Measurements from ENCODE around the gene FZR1. TPM values are rescaled to one million over a fixed set of nuclear protein-coding genes. Genes with fewer than 3 reads are reported as not detected.

Gene FZR1
- total RNA-seq, 1 donor from 2014 or later = 28.1 TPM

DNA sequence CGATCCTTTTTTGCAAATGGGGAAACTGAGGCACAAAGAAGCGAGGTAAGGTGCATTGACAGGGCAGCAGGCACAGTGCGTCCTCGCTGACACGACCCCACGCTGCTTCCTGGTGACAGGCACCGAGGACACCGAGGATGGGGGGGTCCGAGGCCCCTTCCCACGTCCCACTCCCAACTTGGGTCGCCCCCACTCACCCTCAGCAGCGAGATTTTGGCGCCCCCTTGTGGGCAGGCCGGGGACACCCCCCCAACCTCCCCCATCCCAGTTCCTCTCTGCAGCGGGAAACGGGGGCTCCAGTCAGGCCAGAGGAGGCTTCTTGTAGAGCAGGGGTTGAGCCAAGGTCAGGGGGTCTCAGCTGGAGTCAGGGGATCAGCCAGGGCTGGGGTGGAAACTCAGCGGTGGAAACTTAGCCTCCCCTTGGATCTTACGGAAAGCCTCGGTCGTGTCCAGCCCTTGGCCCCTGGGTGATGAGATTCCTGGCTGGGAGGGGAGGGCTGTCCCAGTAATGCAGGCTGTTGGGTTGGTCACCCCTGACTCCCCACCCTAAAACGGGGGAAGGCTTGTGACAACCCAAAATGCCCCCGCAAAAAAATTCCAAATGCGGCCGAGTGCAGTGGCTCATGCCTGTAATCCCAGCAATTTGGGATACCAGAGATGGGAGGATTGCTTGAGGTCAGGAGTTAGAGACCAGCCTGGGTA is 34.0 kb upstream of the FZR1 start:
- no peak for DNase-seq (ENCODE audit: low spot score)

DNA sequence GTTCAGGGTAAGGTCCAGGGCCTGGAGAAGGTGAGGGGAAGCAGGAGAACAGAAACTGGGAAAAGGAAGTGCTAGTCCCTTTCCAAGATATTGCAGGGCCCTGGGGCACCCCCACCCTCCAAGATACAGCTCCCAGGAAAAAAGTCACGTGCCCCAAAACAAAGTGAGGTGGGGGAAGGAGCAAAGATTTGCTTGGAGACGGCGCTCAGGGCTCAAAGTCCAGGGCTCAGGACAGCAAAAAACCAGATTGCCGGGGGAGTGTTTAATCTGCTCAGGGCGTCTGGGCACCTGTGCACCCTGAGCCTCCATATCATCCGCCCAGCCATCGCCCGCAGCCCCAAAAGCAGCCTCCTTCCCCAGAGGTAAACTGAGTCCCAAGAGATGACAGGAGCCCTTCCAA is 32.1 kb upstream of the FZR1 start:
- DNase-seq (ENCODE audit: low spot score) = no peak

DNA sequence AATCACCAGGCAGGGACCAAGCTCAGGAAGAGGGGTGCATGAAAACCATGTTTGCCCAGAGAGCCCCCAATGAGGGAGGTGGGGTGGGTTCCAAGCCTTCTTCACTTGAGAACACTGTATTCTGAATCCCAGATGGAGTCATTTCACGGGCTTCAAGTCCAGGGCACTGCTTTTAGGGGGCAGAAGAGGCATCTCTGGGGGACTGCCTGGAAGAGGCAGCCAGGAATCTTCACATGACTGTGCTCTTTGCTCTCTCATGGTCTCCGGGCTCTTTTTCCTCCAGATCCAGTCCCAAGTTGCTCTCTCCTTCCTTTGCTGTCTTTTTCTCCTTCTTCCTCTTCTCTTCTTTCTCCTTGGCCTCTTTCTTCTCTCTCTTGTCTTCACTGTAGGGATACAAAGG is 31.5 kb upstream of the FZR1 start:
- no peak for DNase-seq (ENCODE audit: low spot score)

DNA sequence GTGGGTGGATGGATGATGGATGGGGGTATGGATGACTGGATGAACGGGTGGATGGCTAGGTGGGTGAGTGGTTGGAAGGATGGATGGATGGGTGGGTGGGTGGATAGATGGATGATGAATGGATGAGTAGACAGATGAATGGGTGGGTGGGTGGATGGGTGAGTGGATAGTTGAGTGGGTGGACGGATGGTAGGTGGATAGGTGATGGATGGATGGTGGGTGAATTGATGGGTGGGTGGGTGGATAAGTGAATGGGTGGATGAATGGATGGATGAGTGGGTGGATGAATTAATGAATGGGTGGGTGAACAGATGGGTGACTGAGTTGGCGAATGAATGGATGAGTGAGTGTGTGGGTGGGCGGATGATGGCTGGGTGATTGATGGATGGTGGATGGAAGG is 30.7 kb upstream of the FZR1 start:
- DNase-seq (ENCODE audit: low spot score) = no peak

DNA sequence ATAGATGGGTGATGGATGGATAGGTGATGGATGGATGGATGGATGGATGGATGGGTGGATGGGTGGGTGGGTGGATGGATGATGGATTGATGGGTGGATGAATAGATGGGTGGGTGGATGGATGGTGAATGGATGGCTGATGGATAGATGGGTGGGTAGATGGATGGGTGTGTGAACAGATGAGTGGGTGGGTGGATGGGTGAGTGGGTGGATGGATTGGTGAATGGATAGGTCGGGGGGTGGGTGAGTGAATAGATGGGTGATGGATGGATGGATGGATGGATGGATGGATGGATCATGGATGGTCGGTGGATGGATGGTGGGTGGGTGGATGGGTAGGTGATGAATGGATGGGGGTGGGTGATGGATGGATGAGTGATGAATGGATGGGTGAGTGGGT is 29.3 kb upstream of the FZR1 start:
- no peak for DNase-seq (ENCODE audit: low spot score)

DNA sequence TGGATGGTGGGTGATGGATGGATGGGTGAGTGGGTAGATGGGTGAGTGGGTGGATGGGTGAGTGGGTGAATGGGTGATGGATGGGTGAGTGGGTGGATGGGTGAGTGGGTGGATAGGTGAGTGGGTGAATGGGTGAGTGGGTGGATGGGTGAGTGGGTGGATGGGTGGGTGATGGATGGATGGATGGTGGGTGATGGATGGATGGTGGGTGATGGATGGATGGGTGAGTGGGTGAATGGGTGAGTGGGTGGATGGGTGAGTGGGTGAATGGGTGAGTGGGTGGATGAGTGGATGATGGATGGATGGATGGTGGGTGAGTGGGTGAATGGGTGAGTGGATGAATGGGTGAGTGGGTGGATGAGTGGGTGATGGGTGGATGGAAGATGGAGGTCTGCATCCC is 28.6 kb upstream of the FZR1 start:
- no peak for DNase-seq (ENCODE audit: low spot score)

DNA sequence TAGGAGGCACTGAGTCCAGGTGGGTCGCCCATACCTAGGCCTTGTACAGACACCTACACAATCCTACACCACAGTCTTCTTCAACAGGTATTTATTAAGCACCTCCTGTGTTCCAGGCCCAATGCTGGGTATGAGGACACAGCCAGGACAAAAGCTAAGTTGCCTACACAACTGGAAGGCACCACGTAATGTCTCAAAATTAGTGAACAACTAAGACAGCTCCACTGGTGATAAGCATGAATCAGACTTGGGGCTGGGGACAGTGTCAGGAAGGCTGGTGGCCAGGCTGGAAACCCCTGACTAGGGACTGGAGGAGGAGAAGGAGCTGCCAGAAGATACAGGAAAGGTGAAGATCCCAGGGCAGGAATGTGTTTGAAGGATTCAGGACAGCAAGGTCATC is 28.2 kb upstream of the FZR1 start:
- no peak for DNase-seq (ENCODE audit: low spot score)

DNA sequence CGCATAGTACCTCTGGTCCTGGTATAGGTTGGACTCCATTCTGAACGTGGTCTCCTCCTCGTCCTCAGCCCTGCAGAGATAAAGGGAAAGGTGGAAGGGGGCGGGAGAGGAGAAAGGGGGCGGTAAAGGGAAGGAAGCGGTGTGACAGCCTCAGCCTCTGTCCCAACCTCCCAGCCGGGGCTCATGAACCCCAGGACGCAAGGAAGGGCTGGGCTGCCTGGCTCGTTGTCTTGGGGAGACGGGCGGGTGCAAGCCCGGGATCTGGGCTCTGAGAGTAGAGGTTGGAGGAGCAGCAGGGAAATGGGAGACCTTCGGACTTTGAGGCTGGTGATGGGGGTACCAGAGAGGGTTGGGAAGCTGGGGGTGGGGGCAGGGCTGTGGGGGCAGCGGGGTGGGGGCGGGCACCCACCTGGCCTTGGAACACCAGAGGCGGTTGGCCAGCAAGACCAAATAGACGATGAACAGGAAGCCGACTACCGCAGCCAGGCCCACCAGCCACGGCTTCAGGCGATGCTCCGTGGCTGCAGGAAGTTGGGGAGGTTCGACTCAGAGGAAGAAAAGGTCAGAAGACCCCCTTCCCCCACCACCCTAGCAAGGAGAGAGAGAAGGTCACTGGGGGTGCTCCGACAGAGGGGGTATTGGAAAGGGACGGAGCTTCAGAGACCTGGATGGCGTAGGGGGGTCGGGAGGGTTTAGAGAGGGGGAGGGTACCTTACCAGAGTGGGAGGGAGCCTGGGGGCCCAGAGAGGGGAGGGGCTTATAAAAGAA is 27.5 kb upstream of the FZR1 start:
- DNase-seq (ENCODE audit: low spot score) = no peak

DNA sequence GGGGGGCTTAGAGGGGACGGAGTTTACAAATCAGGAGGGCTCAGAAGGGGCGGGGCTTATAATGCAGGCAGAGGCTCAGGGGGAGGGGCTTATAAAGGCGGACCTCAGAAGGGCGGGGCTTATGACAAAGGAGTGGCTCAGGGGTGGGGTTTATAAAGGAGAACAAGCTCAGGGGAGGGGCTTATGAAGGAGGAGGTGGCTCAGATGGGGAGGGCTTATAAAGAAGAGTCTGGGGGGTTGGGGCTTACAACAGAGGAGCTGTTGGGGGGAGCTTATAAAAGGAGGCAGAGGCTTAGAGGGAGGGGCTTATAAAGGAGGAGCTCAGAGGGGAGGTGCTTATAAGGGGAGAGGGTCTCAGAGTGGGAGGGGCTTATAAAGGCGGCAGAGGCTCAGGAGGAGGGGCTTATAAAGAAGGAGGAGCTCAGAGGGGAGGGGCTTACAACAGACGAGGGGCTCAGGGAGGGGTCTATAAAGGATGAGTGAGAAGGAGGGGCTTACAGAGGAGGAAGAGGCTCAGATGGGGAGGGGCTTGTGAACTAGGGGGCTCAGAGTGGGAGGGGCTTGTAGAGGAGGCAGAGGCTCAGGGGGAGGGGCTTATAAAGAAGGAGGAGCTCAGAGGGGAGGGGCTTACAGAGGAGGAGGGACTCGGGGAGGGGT is 26.8 kb upstream of the FZR1 start:
- no peak for DNase-seq (ENCODE audit: low spot score)

DNA sequence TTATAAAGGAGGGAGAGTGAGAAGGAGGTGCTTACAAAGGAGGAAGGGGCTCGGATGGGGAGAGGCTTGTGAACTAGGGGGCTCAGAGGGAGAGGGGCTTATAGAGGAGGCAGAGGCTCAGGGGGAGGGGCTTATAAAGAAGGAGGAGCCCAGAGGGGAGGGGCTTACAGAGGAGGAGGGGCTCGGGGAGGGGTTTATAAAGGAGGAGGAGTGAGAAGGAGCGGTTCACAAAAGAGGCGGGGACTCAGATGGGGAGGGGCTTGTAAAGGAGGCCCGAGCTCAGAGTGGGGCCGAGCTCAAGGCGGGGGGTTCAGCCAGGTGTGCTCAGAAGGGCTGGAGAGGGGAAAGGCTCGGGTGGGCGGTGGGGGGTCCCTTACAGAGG is 26.3 kb upstream of the FZR1 start:
- no peak for DNase-seq (ENCODE audit: low spot score)

DNA sequence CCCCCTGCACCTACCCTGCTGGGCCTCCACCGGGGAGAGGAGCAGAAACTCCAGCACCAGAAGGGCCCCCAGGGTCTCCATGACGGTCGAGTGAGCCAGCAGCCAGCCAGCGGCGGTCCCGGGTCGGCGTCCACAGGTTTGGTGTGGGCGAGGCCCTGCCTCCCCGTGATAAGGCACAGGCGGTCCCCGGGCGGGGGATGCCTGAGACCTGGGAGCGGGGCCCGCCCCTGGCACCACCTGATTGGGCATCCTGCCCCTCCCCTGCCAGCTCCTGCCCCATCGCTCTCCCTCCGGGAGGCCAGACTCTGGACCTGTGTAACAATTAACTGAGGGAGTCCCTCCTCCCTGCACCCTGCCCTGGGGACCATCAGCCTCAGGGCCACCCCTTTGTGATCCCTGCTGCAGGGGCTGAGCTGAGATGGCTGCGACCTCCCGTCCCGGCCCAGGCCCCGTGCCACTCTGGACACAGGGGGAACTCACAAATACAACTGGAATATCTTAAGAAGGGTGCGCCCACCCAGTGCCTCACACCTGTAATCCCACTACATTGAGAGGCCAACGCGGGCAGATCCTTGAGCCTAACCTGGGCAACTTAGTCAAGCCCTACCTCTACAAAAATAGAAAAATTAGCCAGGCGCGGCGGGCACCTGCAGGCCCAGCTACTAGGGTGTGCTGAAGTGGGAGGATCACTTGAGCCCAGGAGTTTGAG is 25.6 kb upstream of the FZR1 start, which contains the start of gene SMIM24:
SMIM24 (minus strand) TSS at position 143 of the 709 bp plus-strand sequence; CDS start at position 81, 62 bp downstream.
- DNase-seq (ENCODE audit: low spot score) = no peak

DNA sequence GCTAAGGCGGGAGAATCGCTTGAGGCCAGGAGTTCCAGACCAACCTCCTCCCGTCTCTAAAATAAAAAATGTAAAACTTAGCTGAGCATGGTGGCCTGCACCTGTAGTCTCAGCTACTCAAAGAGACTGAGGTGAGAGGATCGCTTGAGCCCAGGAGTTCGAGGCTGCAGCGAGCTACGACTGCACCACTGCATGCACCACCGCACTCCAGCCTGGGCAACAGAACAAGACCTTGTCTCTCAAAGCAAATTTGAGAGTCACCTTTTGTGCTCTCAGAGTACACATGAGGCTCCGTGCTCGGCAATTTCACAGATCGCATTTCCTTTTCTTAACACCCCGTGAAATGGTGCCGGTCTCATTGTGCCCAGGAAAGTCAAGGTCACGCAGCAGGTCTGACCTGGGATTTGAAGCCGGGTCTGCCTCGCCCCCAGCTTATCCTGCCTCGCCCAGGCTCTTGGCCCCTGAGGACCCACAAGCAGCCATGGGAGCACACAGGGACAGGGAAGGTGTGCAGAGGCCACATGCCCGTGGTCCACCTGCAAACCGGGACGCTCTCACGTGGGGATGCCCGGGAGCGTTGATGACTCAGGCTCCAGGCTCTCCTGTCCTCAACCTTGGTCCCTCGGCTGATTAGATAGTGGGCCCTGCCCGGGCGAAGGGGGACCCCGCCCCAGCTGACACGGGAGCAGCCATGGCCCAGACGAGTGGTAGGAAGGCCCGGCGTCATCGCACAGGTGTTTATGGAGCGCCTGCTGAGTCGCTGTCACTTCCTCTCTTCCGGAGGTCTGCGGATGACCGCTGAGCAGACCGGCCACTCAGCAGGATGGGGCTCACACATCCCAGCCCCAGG is 24.6 kb upstream of the FZR1 start:
- DNase-seq (ENCODE audit: low spot score) = no peak

DNA sequence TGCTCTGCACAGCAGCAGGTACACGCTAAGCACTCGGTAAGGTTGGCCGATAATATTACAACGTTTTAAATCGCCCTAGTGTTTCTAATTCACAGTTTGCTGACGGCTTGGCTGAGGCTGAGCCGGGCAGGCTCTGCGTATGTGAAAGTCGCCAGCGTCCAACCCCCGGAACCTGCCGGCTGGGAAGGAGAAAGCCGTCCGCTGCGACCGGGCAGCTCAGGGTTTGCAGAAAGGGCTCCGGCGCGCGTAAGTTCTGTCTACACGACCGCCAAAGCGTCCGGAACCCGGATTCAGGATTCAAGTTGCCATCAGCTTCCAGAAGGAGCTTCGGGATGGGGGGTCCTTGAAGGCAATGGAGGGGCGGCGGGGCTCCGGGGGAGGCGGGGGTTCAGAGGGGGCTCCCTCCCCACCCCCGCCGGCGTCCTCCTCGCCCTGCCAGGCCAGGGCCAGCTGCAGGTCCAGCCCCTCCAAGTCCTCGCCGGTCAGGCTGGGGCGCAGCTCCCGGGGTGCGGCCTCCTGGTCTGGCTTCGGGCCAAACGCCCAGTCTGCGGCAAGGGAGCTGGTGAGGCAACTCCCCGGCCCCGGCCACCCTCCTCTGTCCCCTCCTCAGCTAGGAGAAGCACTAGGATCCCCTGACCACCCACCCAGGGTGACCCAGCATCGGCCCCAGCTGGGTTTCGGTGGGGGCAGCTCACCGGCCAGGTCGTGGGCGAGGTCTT is 23.4 kb upstream of the FZR1 start:
- DNase-seq (ENCODE audit: low spot score) = no peak

DNA sequence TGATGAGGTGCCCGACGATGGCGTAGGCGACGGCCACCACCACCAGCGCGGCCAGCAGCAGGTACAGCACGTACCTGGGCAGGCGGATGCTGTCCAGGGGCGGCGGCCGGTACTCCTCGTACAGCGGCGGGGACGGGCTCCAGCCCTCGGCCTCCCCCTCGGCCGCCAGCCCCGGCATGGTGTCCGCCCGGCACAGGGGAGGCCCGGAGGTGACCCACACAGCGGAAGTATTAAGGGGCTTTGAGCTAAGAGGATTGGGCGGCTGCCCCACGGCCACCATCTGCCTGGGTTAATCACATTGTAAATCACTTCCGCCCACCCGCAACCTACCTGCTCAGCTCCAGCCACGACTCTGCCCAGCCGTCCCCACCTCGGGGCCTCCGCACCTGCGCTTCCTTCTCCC is 22.9 kb upstream of the FZR1 start, which contains the start of gene SMIM44:
SMIM44 (minus strand) TSS at position 216 of the 403 bp plus-strand sequence; CDS start at position 178, 38 bp downstream.
- no peak for DNase-seq (ENCODE audit: low spot score)

DNA sequence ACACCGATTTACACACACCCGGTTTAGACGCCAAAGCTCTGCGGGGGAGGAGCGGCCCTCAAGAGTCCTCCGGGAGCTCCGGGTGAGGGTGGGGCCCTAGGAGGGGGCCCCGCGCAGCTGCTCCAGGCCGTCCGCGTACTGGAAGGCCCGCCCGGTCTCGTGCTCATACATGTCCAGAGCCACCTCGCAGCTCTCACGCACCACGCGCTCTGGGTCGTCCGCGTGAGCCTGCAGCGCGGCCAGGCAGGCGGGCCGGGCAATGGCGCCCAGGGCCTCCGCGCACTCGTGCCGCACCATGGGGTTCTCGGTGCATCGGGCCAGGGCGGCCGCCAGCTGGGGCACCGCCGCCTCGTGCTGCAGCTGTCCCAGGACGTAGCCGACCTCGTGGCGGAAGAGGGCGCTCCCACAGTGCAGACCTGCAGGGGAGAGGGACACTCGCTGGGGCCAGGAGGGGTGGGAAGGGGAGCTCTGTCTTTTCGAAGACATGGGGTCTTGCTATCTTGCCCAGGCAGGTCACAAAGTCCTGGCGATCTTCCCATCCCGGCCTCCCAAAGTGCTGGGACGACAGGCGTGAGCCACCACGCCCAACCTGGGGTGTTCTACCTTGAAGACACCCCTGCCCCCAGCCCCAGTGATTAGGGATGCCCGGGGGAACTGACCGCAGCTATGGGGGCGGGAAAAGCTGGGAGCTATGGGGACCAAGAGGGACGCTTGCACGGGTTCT is 14.6 kb upstream of the FZR1 start:
- no peak for DNase-seq (ENCODE audit: low spot score)

DNA sequence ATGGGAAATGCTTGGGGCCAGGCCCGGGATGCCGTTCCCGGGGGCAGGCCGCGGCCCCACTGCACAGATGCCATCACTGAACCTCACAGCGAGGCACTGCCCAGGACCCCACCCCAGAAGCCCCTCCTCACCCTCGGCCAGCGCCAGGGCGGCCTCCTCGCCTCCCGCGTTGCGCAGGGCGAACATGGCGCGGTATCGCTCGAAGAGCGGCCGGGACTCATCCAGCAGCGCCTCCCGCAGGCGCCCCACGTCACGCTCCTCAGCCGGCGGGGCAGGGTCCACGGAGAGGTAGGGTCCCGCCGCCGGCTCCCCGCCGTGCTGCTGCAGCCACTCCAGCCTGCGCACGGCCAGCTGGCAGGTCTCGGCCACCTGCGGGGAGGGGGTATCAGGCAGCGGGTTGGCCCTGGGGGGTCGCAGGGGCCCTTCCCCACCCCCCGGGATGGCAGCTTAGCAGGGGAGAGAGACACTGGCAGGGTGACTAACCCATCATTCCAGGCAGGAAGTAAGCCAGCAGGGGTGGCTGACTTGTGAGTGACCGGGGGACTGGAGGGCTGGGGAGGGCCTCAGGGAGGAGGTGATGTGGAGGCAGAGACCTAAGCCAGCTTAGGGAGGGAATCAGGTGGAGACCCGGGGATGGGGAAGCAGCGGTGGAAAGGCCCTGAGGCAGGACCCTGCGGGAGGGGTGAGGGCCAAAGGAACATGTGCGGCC is 13.8 kb upstream of the FZR1 start:
- DNase-seq (ENCODE audit: low spot score) = no peak

DNA sequence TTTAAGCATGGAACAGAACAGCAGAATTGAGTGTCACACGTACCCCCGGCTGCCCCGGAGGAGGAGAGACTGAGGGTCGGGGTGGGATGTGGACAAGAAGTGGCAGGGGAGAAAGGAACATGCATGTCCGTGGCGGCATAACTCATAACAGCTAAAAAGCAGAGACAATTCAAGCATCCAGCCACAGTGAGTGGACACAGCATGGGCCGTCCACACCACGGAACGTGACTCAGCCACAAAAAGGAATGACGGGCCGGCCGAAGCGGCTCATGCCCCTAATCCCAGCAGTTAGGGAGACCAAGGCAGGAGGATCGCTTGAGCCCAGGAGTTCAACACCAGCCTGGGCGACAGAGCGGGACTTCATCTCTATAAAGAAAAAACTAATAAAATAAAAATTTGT is 13.2 kb upstream of the FZR1 start:
- no peak for DNase-seq (ENCODE audit: low spot score)

DNA sequence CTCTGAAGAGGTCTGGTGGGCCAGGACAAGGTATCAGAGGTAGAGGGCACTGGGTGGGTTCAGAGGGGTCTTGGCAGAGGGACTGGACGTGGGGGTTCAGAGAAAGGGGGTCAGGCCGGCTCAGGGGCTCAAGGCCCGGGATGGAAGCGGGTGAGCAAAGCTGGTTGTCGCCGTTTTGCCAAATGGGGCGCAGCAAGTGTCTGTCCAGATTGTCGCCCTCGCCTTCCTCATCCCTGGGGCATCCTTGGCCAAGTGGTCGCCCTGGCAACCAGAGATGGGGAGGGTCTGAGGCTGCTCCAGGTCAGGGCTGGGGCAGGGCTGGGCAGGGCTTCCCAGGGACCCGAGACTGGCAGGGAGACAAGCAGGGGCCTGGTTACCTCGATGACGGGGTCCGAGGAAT is 12.5 kb upstream of the FZR1 start:
- DNase-seq (ENCODE audit: low spot score) = no peak

DNA sequence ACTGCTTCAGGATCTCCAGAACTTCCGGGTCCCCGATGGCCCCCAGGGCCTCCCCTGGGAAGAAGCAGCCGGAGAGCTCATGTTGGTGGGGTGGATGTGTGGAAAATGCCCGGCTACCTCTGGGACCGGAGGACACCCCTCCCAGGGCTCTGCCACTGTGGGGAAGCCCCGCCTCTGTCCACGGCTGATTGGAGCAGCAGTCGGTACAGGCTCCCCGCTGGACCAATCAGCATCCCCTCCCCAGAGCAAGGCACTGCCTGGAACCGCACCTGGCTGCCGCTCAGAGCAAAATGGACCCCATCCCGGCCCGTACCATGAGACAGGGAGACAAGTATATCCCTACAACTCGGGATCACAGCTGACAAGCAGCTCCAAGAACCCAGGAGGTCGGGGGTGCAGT is 12.1 kb upstream of the FZR1 start:
- no peak for DNase-seq (ENCODE audit: low spot score)
